Small intestine (tissue), 7 donors: ENCODE data around the gene TNFAIP8L2. TPM values are rescaled to one million over a fixed set of nuclear protein-coding genes. Genes with fewer than 3 reads are reported as not detected.

Experiments
- DNase-seq, 2 donors: peaks; one replicate each; pipeline versions ENCODE4 v3.0.0 to v3.0.0-alpha.2; 2013
- FAIRE-seq: peaks from 2 replicates; lab custom pipeline; 2012; peaks lifted over from hg19 to GRCh38; lab: Jason Lieb, UNC
- H3K27ac ChIP-seq, 3 donors: one replicate each; pipeline ENCODE4 v1.5.1; 2013; ENCODE audit warnings: low read length in 2 of 3, mild to moderate bottlenecking in 2 of 3, control low read depth in 1 of 3, inconsistent platforms in 1 of 3, low read depth in 1 of 3, moderate library complexity in 1 of 3
- H3K27me3 ChIP-seq, 3 donors: one replicate each; pipeline ENCODE4 v1.6.1; 2013; ENCODE audit warnings: low read length in 3 of 3, inconsistent platforms in 1 of 3; ENCODE audit not compliant: control insufficient read depth in 3 of 3, insufficient read depth in 3 of 3
- H3K36me3 ChIP-seq, 3 donors: one replicate each; pipeline ENCODE4 v1.6.1; 2013; ENCODE audit warnings: low read length in 3 of 3, inconsistent platforms in 1 of 3, low read depth in 1 of 3, mild to moderate bottlenecking in 1 of 3, moderate library complexity in 1 of 3; ENCODE audit not compliant: control insufficient read depth in 3 of 3, insufficient read depth in 2 of 3
- H3K4me1 ChIP-seq, 3 donors: one replicate each; pipeline ENCODE4 v1.6.1; 2013; ENCODE audit warnings: low read length in 2 of 3, inconsistent platforms in 1 of 3, low read depth in 1 of 3, mild to moderate bottlenecking in 1 of 3, moderate library complexity in 1 of 3; ENCODE audit not compliant: control insufficient read depth in 3 of 3, insufficient read depth in 2 of 3
- H3K4me3 ChIP-seq, 3 donors: one replicate each; pipeline ENCODE4 v1.5.1; 2013; ENCODE audit warnings: low read length in 3 of 3, control low read depth in 1 of 3, inconsistent platforms in 1 of 3, low read depth in 1 of 3, mild to moderate bottlenecking in 1 of 3, moderate library complexity in 1 of 3
- H3K9me3 ChIP-seq, 2 donors: one replicate each; pipeline ENCODE4 v1.6.1; 2013; ENCODE audit warnings: low read depth in 1 of 2, low read length in 1 of 2; ENCODE audit not compliant: control insufficient read depth in 2 of 2, insufficient read depth in 1 of 2
- WGBS, 3 donors: extraction: QIAGEN DNeasy Blood & Tissue Kit; methylation state at CpG; one replicate each; pipeline ENCODE4 v1.1.7; 2013; 5-methylcytosine and 5-hydroxymethylcytosine counted together
- polyA plus RNA-seq, 4 donors: library from polyadenylated mRNA; stranded (reverse) in 3 of 4; unstranded in 1 of 4; fragments of 200-250 nt in 3 of 4; fragments of 120-200 nt in 1 of 4; gene quantifications; one replicate each; pipeline versions ENCODE4 v1.2.1 to v1.2.3, GENCODE V29; 2013
- donor health status: healthy with polysubstance abuse.
- donor health status: control.
- donor health status: control.
- donor health status: Bipolar disorder and iron deficiency.
- donor health status: healthy.

Gene TNFAIP8L2
- polyA plus RNA-seq, 4 donors: 1.6 to 16.2 (median 4.8) TPM

DNA sequence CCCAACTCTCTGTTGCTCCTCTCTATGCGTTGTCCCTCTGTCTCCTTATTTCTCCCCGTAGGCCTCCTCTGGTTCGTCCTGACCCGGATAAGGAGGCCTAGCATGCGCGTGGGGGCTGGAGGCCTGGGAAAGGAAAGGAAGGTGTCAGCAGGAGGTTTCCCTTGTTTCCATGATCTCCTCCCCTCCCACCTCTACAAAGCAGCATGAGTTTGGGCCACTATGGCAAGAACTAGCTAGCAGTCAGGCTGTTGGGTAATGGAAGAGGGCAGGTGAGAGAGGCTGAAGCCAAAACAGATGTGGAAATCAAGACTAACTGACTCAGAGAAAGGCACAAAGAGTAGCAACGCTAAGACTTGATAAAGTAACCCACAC lies 9.3 kb upstream of the TNFAIP8L2 start:
- DNase-seq: no peak
- H3K36me3 ChIP-seq: peaks cover 0 to 14% (median 0%) of the 10 kb centered on the region in 3 donors
- H3K27ac ChIP-seq: peak overlapping the region; percentile 36 to 68 (median 60)
- peak overlapping the region in 2 of 3 donors; percentile 81 to 91 for H3K4me3 ChIP-seq
- no peaks in the 10 kb centered on the region for H3K9me3 ChIP-seq
- H3K27me3 ChIP-seq: peaks cover 0 to 7% (median 0%) of the 10 kb centered on the region in 3 donors
- H3K4me1 ChIP-seq: peaks cover 0 to 20% (median 3%) of the 10 kb centered on the region in 3 donors
- FAIRE-seq: no peak
- 2 to 10% (median 9%) methylated on average over 7 of the region's 7 CpGs for WGBS, 3 donors

- FAIRE-seq: no peak
- Histone ChIP-seq H3K36me3 (peaks cover 0 to 8% (median 0%) of the 10 kb centered on the region in 3 donors), H3K4me3 (peak overlapping the region in 2 of 3 donors; percentile 81 to 91), H3K9me3 (no peaks in the 10 kb centered on the region), H3K27ac (peak overlapping the region; percentile 36 to 68 (median 60)), H3K27me3 (peaks cover 0 to 7% (median 0%) of the 10 kb centered on the region in 3 donors), H3K4me1 (peaks cover 0 to 20% (median 3%) of the 10 kb centered on the region in 3 donors)
- DNase-seq: peak; percentile 70 to 91
- WGBS, 3 donors: 13 to 64% (median 15%) methylated on average over 2 of the region's 2 CpGs
Observed at GRCh38 chr1:151147665-151148064, 8.8 kb upstream of the TNFAIP8L2 start.

DNA sequence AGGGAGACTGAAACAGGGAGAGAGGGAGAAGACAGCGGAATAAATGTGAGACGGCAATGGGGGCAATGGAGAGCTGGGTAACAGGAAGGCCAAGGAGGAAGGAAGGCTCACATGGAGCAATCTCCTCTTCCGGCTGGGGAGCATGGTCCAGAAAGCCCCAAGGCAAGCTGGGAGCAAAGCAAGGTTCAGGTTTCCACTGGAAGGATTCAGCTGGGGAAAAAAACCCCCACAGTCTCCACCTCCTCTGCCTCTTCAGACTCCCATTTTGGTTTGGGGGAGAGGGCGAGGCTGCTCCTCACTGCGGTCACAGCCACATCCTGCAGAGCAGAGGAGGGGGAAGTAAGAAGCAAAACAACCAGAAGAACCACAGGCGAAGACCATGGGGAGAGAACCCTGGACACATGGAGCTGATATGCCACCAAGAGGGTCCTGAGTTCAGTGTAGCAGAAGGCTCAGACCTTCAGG lies 650 bp downstream of the TNFAIP8L2 start:
- 66 to 89% (median 81%) methylated on average over 6 of the region's 6 CpGs for WGBS, 3 donors
- peak overlapping the region in 2 of 3 donors; percentile 27 to 52 for H3K27ac ChIP-seq

GRCh38 chr1:151158326-151158725 lies 1.9 kb downstream of the TNFAIP8L2 start:
- FAIRE-seq: no peak
- Histone ChIP-seq H3K27ac (peak overlapping the region in 1 of 3 donors; percentile 52), H3K36me3 (peaks cover 4 to 43% (median 4%) of the 10 kb centered on the region in 3 donors), H3K27me3 (no peaks in the 10 kb centered on the region), H3K4me1 (peaks cover 0 to 3% (median 0%) of the 10 kb centered on the region in 3 donors), H3K4me3 (no peak overlapping the region), H3K9me3 (no peaks in the 10 kb centered on the region)
- no peak for DNase-seq
- 74 to 90% (median 89%) methylated on average over 5 of the region's 5 CpGs for WGBS, 3 donors

More for the DNA sequence above, 650 bp downstream of the TNFAIP8L2 start:
- Histone ChIP-seq H3K36me3 (peaks cover 4 to 43% (median 4%) of the 10 kb centered on the region in 3 donors), H3K9me3 (no peaks in the 10 kb centered on the region), H3K27me3 (no peaks in the 10 kb centered on the region), H3K4me3 (peak overlapping the region in 2 of 3 donors; percentile 8 to 31), H3K4me1 (peaks cover 0 to 3% (median 0%) of the 10 kb centered on the region in 3 donors)
- FAIRE-seq: no peak
- DNase-seq: peak in 1 of 2 donors; percentile 37

DNA sequence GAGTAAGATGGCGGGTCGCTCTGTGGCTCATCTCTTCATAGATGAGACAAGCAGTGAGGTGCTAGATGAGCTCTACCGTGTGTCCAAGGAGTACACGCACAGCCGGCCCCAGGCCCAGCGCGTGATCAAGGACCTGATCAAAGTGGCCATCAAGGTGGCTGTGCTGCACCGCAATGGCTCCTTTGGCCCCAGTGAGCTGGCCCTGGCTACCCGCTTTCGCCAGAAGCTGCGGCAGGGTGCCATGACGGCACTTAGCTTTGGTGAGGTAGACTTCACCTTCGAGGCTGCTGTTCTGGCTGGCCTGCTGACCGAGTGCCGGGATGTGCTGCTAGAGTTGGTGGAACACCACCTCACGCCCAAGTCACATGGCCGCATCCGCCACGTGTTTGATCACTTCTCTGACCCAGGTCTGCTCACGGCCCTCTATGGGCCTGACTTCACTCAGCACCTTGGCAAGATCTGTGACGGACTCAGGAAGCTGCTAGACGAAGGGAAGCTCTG lies 2.4 kb downstream of the TNFAIP8L2 start:
- H3K27me3 ChIP-seq: no peaks in the 10 kb centered on the region
- peaks cover 4 to 45% (median 4%) of the 10 kb centered on the region in 3 donors for H3K36me3 ChIP-seq
- H3K4me3 ChIP-seq: no peak overlapping the region
- FAIRE-seq (no peak), DNase-seq (no peak)
- WGBS, 3 donors: 88 to 91% (median 88%) methylated on average over 22 of the region's 22 CpGs
- peaks cover 0 to 3% (median 0%) of the 10 kb centered on the region in 3 donors for H3K4me1 ChIP-seq
- H3K9me3 ChIP-seq: no peaks in the 10 kb centered on the region
- peak overlapping the region in 1 of 3 donors; percentile 52 for H3K27ac ChIP-seq

DNA sequence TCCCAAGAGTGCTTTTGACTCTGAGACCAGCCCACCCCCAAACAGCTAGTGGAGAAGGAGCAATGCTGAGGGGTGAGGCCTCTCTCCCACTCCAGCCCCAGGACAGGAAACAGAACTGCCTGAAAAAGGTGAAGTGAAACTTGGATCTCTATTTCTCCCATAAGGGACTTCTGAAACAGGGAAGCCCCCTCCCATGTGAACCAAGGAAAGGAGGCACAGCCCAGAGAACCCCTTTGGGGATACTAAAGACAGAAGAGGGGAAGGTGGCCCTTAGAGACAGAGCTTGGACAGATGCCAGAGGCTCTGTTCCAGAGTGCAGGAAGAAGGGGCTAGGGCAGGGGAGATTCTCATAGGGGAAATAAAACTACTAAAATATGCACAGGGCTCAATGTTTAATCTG lies 2.9 kb downstream of the TNFAIP8L2 start:
- Histone ChIP-seq H3K4me1 (peaks cover 0 to 8% (median 0%) of the 10 kb centered on the region in 3 donors), H3K9me3 (no peaks in the 10 kb centered on the region)
- no peak for FAIRE-seq

DNA sequence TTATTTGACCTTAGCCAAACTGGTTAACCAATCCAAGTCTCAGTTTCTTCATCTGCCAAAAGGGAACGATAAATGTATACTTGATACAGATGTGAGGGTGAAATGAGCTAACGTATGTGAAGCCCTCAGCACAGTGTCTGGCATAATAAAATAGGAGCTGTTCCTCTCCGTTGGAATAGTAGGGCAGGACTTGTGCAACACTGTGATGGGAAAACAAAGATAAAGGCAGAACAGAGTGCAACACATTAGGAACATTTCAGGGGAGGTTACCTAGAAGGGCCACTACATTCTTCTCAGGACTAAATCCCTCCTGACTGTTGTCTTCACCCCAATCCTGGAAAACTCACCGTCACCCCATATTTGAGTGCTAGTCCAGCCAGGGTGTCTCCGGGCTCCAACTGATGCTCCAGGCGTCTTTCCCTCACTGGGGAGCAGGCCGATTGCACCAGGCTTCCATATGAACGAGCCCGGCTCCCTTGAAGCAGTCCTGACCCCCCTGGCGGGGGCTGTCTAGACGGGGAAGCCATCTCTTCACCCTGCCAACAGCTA lies 8.4 kb downstream of the TNFAIP8L2 start:
- H3K4me1 ChIP-seq: peaks cover 2 to 18% (median 4%) of the 10 kb centered on the region in 3 donors
- H3K36me3 ChIP-seq: peaks cover 0 to 35% (median 2%) of the 10 kb centered on the region in 3 donors
- 13 to 36% (median 28%) methylated on average over 11 of the region's 11 CpGs for WGBS, 3 donors
- peak in 1 of 2 donors; percentile 29 for DNase-seq
- H3K27me3 ChIP-seq: no peaks in the 10 kb centered on the region
- peak overlapping the region; percentile 39 to 87 (median 56) for H3K27ac ChIP-seq
- H3K4me3 ChIP-seq: peak overlapping the region in 2 of 3 donors; percentile 71 to 98
- H3K9me3 ChIP-seq: no peaks in the 10 kb centered on the region
- no peak for FAIRE-seq

More for the DNA sequence above, 2.9 kb downstream of the TNFAIP8L2 start:
- H3K4me3 ChIP-seq: no peak overlapping the region
- peak overlapping the region in 1 of 3 donors; percentile 48 for H3K27ac ChIP-seq
- H3K27me3 ChIP-seq: no peaks in the 10 kb centered on the region
- no peak for DNase-seq
- H3K36me3 ChIP-seq: peaks cover 4 to 45% (median 4%) of the 10 kb centered on the region in 3 donors

GRCh38 chr1:151165281-151165737 lies 8.9 kb downstream of the TNFAIP8L2 start:
- DNase-seq: peak in 1 of 2 donors; percentile 55
- peaks cover 0 to 36% (median 1%) of the 10 kb centered on the region in 3 donors for H3K36me3 ChIP-seq

More at GRCh38 chr1:151165281-151165737, 8.9 kb downstream of the TNFAIP8L2 start:
- no peak for FAIRE-seq
- peaks cover 2 to 18% (median 4%) of the 10 kb centered on the region in 3 donors for H3K4me1 ChIP-seq
- 10 to 14% (median 13%) methylated on average over 15 of the region's 15 CpGs for WGBS, 3 donors
- peak overlapping the region; percentile 39 to 87 (median 56) for H3K27ac ChIP-seq
- no peaks in the 10 kb centered on the region for H3K27me3 ChIP-seq
- H3K4me3 ChIP-seq: peak overlapping the region; percentile 51 to 98 (median 71)
- no peaks in the 10 kb centered on the region for H3K9me3 ChIP-seq
